ENCODE results near the gene ZNF750.

ZNF750 gene

DNA sequence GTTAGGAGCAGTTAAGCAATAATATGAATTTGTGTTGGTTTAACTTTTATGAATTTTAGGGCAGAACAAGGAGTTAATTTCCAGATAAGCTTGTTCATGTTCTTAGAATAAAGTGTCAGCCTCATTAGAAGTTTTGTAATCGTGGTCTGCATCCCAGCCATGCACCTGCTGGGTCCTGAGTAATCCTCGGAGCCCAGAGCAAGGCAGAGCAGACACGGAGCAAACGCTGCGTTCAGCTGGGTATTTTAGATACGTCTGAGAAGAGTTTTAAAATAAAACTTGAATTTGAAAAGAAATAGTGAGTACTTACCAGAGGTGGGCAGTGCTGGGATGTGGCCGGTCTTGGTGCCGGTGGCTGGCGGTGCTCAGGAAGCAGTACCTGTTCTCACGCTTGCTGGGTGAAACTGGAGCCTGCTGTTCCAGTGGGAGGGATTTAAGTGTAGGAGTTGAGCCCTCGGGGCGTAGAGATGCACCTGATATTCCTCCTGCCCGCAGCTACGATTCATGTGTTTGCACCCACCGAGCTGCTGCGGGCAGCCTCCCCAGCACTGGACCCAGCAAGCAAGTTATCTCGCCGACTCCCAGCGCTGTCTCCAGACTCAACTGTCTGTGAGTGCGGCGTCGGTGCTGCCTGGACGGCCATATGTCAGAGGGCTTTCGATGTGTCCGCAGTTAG lies at the start of gene ZNF750:
ZNF750 (minus strand) TSS at position 406 of the 676 bp plus-strand sequence. CDS start 7,568 bp downstream, outside the sequence.
- no peaks in the 10 kb centered on the region for H3K9me2 ChIP-seq (replicated peaks; ENCODE audit: insufficient read depth, low read length)
- H3F3A ChIP-seq (ENCODE audit: insufficient read depth, low read length) = no peaks in the 10 kb centered on the region
- no peaks in the 10 kb centered on the region for H3K27me3 ChIP-seq (replicated peaks; ENCODE audit: insufficient read depth, low read length)
- H3K36me3 ChIP-seq (replicated peaks; ENCODE audit: insufficient read depth, low read length) = no peaks in the 10 kb centered on the region
- H3K9me3 ChIP-seq (replicated peaks; ENCODE audit: insufficient read depth, low read length) = no peaks in the 10 kb centered on the region
- H4K20me1 ChIP-seq (ENCODE audit: insufficient read depth, low read length) = no peaks in the 10 kb centered on the region
- DNase-seq = no peak
- TF ChIP-seq, protein P1, sequence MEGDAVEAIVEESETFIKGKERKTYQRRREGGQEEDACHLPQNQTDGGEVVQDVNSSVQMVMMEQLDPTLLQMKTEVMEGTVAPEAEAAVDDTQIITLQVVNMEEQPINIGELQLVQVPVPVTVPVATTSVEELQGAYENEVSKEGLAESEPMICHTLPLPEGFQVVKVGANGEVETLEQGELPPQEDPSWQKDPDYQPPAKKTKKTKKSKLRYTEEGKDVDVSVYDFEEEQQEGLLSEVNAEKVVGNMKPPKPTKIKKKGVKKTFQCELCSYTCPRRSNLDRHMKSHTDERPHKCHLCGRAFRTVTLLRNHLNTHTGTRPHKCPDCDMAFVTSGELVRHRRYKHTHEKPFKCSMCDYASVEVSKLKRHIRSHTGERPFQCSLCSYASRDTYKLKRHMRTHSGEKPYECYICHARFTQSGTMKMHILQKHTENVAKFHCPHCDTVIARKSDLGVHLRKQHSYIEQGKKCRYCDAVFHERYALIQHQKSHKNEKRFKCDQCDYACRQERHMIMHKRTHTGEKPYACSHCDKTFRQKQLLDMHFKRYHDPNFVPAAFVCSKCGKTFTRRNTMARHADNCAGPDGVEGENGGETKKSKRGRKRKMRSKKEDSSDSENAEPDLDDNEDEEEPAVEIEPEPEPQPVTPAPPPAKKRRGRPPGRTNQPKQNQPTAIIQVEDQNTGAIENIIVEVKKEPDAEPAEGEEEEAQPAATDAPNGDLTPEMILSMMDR (IDR thresholded peaks at IDR 0.05; ENCODE audit: low read length) = no peak
- TF ChIP-seq EZH2 (optimal IDR thresholded peaks at IDR 0.05; ENCODE audit: low read depth, low read length) = no peak
- H2AFZ ChIP-seq (ENCODE audit: low read length) = no peak within 1 kb of the TSS
- no peak within 1 kb of the TSS for H3K9ac ChIP-seq (ENCODE audit: low read length)
- no peak within 1 kb of the TSS for H3K4me3 ChIP-seq (ENCODE audit: low read length)
- H3K4me1 ChIP-seq (ENCODE audit: low read length) = no peaks in the 10 kb centered on the region
- H3K79me2 ChIP-seq (ENCODE audit: low read length) = no peaks in the 10 kb centered on the region
- no peak within 1 kb of the TSS for H3K27ac ChIP-seq (ENCODE audit: low read length)
- no peak within 1 kb of the TSS for H3K4me2 ChIP-seq (ENCODE audit: low read depth, low read length)

DNA sequence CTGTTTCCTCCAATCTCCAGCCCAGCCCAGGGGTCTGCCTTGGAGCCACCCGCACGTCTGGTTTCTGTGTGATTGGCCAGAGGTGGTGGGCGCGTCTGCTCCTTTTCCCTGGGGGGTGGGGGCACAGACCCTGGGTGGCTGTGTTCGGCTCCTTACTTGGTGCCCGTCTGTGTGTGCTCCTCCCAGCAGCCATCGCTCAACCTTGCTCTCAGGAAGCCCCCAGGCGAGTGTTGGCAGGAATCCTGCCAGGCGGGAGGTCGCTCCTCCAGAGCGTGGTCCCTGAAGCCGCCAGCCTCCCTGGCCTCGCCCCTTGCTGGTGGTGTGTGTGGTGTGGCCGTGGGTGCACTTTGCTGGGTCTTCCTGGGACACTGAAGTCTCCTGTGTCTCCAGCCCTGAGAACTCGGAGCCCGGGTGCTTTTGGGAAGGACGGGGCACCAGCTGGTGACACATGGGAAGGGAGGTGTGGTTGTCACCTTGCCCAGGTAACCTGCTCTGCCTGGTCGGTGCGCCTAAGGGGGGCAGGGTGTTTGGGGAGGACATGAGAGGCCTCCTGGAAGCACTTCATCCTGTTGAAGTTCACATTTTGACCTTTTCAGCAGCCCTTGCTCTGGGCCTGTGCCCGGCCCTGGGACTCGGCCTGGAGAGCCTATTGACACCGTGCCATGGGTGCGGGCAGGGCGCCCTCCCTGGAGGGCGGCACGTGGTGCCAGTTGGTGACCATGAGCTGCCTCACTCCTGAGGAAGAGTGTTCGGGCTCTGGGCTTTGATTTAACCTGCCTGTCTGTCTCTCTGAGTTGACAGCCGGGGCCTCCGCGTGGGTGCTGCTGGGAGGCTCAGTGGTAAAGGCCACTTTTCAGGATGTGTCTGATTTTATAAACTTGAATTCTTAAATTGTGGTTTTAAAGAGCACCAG lies 49.0 kb upstream of the ZNF750 start:
- no peaks in the 10 kb centered on the region for H4K20me1 ChIP-seq (ENCODE audit: insufficient read depth, low read length)

DNA sequence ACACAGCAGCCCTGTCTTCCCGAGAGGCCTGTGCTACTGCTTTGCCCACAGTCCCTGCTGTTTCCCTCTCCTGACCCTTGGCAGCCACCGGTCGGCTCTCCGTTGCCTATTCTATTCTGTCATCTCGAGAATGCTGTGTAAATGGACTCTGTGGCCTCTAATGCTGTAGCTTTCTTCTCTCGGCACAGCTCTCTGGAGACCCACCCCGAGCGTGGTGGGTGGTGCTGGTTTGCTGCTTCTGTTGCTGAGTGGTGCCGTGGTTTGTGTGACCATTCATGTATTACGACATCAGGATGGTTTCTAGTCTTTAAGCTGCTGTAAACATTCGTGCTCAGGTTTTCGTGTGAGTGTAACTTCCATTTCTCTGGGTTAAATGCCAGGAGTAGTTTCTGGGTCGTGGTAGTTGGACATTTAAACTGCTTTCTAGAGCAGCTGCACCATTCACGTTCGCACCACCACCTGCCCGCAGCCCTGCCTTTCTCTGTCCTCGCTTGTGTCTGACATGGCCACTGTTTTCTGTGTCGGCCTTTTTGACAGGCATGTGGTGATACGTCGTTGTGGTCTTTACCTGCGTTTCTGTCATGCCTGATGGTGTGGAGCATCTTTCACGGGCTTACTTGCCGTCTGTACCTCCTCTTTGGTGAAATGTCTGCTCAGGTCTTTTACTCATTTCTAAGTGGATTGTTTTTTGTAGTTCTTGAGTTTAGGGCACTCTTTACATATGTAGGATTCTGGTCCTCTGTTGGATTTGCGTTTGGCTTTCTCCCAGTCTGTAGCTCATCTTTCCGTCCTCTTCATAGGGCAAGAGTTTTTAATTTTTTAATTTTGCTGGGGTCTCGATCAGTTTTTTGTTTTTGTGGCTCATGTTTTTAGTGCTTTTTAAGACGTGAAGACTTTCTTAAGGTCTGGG lies 47.7 kb upstream of the ZNF750 start:
- Histone ChIP-seq H2AFZ (ENCODE audit: low read length) (no peak overlapping the region), H3K27me3 (replicated peaks; ENCODE audit: insufficient read depth, low read length) (no peaks in the 10 kb centered on the region), H3K9ac (ENCODE audit: low read length) (no peak overlapping the region), H3K79me2 (ENCODE audit: low read length) (no peaks in the 10 kb centered on the region), H3K4me3 (ENCODE audit: low read length) (no peak overlapping the region), H4K20me1 (ENCODE audit: insufficient read depth, low read length) (no peaks in the 10 kb centered on the region), H3F3A (ENCODE audit: insufficient read depth, low read length) (no peaks in the 10 kb centered on the region), H3K9me2 (replicated peaks; ENCODE audit: insufficient read depth, low read length) (no peaks in the 10 kb centered on the region), H3K4me2 (ENCODE audit: low read depth, low read length) (no peak overlapping the region), H3K36me3 (replicated peaks; ENCODE audit: insufficient read depth, low read length) (no peaks in the 10 kb centered on the region), H3K9me3 (replicated peaks; ENCODE audit: insufficient read depth, low read length) (no peaks in the 10 kb centered on the region), H3K4me1 (ENCODE audit: low read length) (no peaks in the 10 kb centered on the region), H3K27ac (ENCODE audit: low read length) (no peak overlapping the region)
- TF ChIP-seq EZH2 (optimal IDR thresholded peaks at IDR 0.05; ENCODE audit: low read depth, low read length) (no peak), EZH2phosphoT487 (IDR thresholded peaks at IDR 0.05; ENCODE audit: low read length) (no peak)
- TF ChIP-seq, protein P1 (IDR thresholded peaks at IDR 0.05; ENCODE audit: low read length) = no peak
- no peak for DNase-seq

More for the DNA sequence above, 49.0 kb upstream of the ZNF750 start:
- no peak for DNase-seq
- H3K36me3 ChIP-seq (replicated peaks; ENCODE audit: insufficient read depth, low read length) = no peaks in the 10 kb centered on the region
- no peaks in the 10 kb centered on the region for H3K9me3 ChIP-seq (replicated peaks; ENCODE audit: insufficient read depth, low read length)
- no peaks in the 10 kb centered on the region for H3K79me2 ChIP-seq (ENCODE audit: low read length)
- H3K4me2 ChIP-seq (ENCODE audit: low read depth, low read length) = no peak overlapping the region
- no peak overlapping the region for H3K27ac ChIP-seq (ENCODE audit: low read length)
- H2AFZ ChIP-seq (ENCODE audit: low read length) = no peak overlapping the region
- H3K4me3 ChIP-seq (ENCODE audit: low read length) = no peak overlapping the region
- TF ChIP-seq EZH2phosphoT487 (IDR thresholded peaks at IDR 0.05; ENCODE audit: low read length) (no peak), EZH2 (optimal IDR thresholded peaks at IDR 0.05; ENCODE audit: low read depth, low read length) (no peak)
- TF ChIP-seq, protein P1 (IDR thresholded peaks at IDR 0.05; ENCODE audit: low read length) = no peak
- no peaks in the 10 kb centered on the region for H3K9me2 ChIP-seq (replicated peaks; ENCODE audit: insufficient read depth, low read length)
- no peak overlapping the region for H3K9ac ChIP-seq (ENCODE audit: low read length)
- H3K27me3 ChIP-seq (replicated peaks; ENCODE audit: insufficient read depth, low read length) = no peaks in the 10 kb centered on the region
- H3K4me1 ChIP-seq (ENCODE audit: low read length) = no peaks in the 10 kb centered on the region
- no peaks in the 10 kb centered on the region for H3F3A ChIP-seq (ENCODE audit: insufficient read depth, low read length)

Data from MM.1S (cell line).